HEK293T (cell line): ENCODE results near the gene CACNA1E.

ENCODE experiments used
- CTCF ChIA-PET: fragments of 350-600 bp; formaldehyde crosslinking; extraction: SDS; loops from one replicate; lab custom pipeline; 2021; ENCODE audit warnings: antibody characterized with exemption, inconsistent platforms; lab: Yijun Ruan, JAX
- POLR2A ChIA-PET: fragments of 350-600 bp; formaldehyde crosslinking; extraction: SDS; loops from one replicate; lab custom pipeline; 2020; ENCODE audit warnings: antibody characterized with exemption, inconsistent platforms; lab: Yijun Ruan, JAX
- DNase-seq: peaks from one replicate; pipeline ENCODE4 v3.0.0; 2012; ENCODE audit warnings: mixed read lengths; ENCODE audit errors: extremely low spot score
- ARNT ChIP-seq: fragments of 450-650 bp; IDR thresholded peaks from 2 replicates; pipeline ENCODE4 v1.6.1; 2017; ENCODE audit warnings: mild to moderate bottlenecking
- BHLHE40 ChIP-seq: fragments of 450-650 bp; IDR thresholded peaks from 2 replicates; pipeline ENCODE4 v1.6.1; 2016; ENCODE audit warnings: mild to moderate bottlenecking, moderate library complexity, borderline replicate concordance
- CTBP1 ChIP-seq: fragments of 450-650 bp; IDR thresholded peaks from 2 replicates; pipeline ENCODE4 v1.6.1; 2016; ENCODE audit warnings: borderline replicate concordance
- ELF4 ChIP-seq: fragments of 450-650 bp; IDR thresholded peaks from 2 replicates; pipeline ENCODE4 v1.6.1; 2017; ENCODE audit warnings: antibody characterized with exemption
- FOXA1 ChIP-seq: fragments of 450-650 bp; IDR thresholded peaks from 2 replicates; pipeline ENCODE4 v1.6.1; 2016; ENCODE audit warnings: mild to moderate bottlenecking
- FOXK2 ChIP-seq: fragments of 450-650 bp; IDR thresholded peaks from 2 replicates; pipeline ENCODE4 v1.6.1; 2016; ENCODE audit warnings: mild to moderate bottlenecking
- FOXM1 ChIP-seq: fragments of 450-650 bp; IDR thresholded peaks from 2 replicates; pipeline ENCODE4 v1.6.1; 2017; ENCODE audit warnings: mild to moderate bottlenecking, borderline replicate concordance
- HDGF ChIP-seq: fragments of 450-650 bp; IDR thresholded peaks from 2 replicates; pipeline ENCODE4 v1.6.1; 2017; ENCODE audit warnings: antibody characterized with exemption, borderline replicate concordance
- L3MBTL2 ChIP-seq: fragments of 450-650 bp; conservative IDR thresholded peaks from 2 replicates; pipeline ENCODE4 v1.6.1; 2016; ENCODE audit warnings: mild to moderate bottlenecking
- LEF1 ChIP-seq: fragments of 450-650 bp; IDR thresholded peaks from 2 replicates; pipeline ENCODE4 v1.6.1; 2017; ENCODE audit warnings: mild to moderate bottlenecking, borderline replicate concordance
- NFRKB ChIP-seq: fragments of 450-650 bp; IDR thresholded peaks from 2 replicates; pipeline ENCODE4 v1.6.1; 2016; ENCODE audit warnings: mild to moderate bottlenecking, moderate library complexity
- PKNOX1 ChIP-seq: fragments of 450-650 bp; IDR thresholded peaks from 2 replicates; pipeline ENCODE4 v1.6.1; 2016
- SP1 ChIP-seq: fragments of 450-650 bp; IDR thresholded peaks from 2 replicates; pipeline ENCODE4 v1.6.1; 2017
- SUZ12 ChIP-seq: fragments of 450-650 bp; IDR thresholded peaks from 2 replicates; pipeline ENCODE4 v1.6.1; 2016; ENCODE audit warnings: mild to moderate bottlenecking
- TARDBP ChIP-seq: fragments of 450-650 bp; IDR thresholded peaks from 2 replicates; pipeline ENCODE4 v1.6.1; 2016
- ZNF384 ChIP-seq: fragments of 450-650 bp; IDR thresholded peaks from 2 replicates; pipeline ENCODE4 v1.6.1; 2016

CACNA1E gene

GRCh38 chr1:181496759-181497158 lies 13.4 kb downstream of the CACNA1E start:
- TF ChIP-seq FOXA1 (no peak), L3MBTL2 (no peak), FOXM1 (no peak), LEF1 (no peak), SUZ12 (no peak), NFRKB (no peak), BHLHE40 (no peak), PKNOX1 (no peak), ELF4 (no peak), ARNT (no peak)
- DNase-seq = no peak
- CTCF ChIA-PET = interaction anchor here (1.2 kb wide), 1 partner anchor 18 kb away, joined by 3 read pairs; no protein-coding TSS in a partner anchor
- POLR2A ChIA-PET = no interaction called here

- POLR2A ChIA-PET = no interaction called here
- DNase-seq = no peak
- CTCF ChIA-PET = interaction anchor here (0.6 kb wide), 1 partner anchor 1746 kb away, joined by 3 read pairs; no protein-coding TSS in a partner anchor
- TF ChIP-seq CTBP1 (no peak), FOXM1 (no peak), NFRKB (no peak), SP1 (no peak), BHLHE40 (no peak), LEF1 (no peak), FOXK2 (no peak), HDGF (no peak), PKNOX1 (no peak), ARNT (no peak), L3MBTL2 (no peak)
Measured at GRCh38 chr1:181497870-181498269, 14.6 kb downstream of the CACNA1E start.

- ChIA-PET POLR2A (no interaction called here), CTCF (no interaction called here)
- TF ChIP-seq CTBP1 = no peak
- no peak for TF ChIP-seq SUZ12
- TF ChIP-seq FOXM1 = no peak
- TF ChIP-seq TARDBP = no peak
- TF ChIP-seq ELF4 = no peak
- TF ChIP-seq SP1 = no peak
- TF ChIP-seq L3MBTL2 = no peak
- TF ChIP-seq ZNF384 = no peak
- TF ChIP-seq PKNOX1 = no peak
- no peak for TF ChIP-seq HDGF
- no peak for TF ChIP-seq FOXK2
- no peak for TF ChIP-seq BHLHE40
- no peak for TF ChIP-seq ARNT
- no peak for TF ChIP-seq FOXA1
- no peak for TF ChIP-seq LEF1
- no peak for TF ChIP-seq NFRKB
- no peak for DNase-seq
Measured at GRCh38 chr1:181499825-181500224, 16.5 kb downstream of the CACNA1E start.

GRCh38 chr1:181500636-181501035 lies 17.3 kb downstream of the CACNA1E start:
- CTCF ChIA-PET = no interaction called here
- POLR2A ChIA-PET = no interaction called here
- TF ChIP-seq ELF4 (no peak), TARDBP (no peak), ZNF384 (no peak), FOXA1 (no peak), PKNOX1 (no peak), BHLHE40 (no peak), FOXK2 (no peak), NFRKB (no peak), SUZ12 (no peak), CTBP1 (no peak), FOXM1 (no peak), SP1 (no peak), L3MBTL2 (no peak), HDGF (no peak), LEF1 (no peak), ARNT (no peak)
- DNase-seq = no peak

GRCh38 chr1:181501612-181502011 lies 18.3 kb downstream of the CACNA1E start:
- ChIA-PET POLR2A (no interaction called here), CTCF (no interaction called here)
- TF ChIP-seq FOXM1 = no peak
- no peak for TF ChIP-seq SP1
- TF ChIP-seq FOXA1 = no peak
- no peak for DNase-seq

- DNase-seq = no peak
- ChIA-PET POLR2A (no interaction called here), CTCF (no interaction called here)
- TF ChIP-seq PKNOX1 (no peak), ZNF384 (no peak), NFRKB (no peak), HDGF (no peak), FOXK2 (no peak), FOXA1 (no peak), TARDBP (no peak), FOXM1 (no peak), ARNT (no peak), CTBP1 (no peak), BHLHE40 (no peak), SP1 (no peak), ELF4 (no peak), SUZ12 (no peak), LEF1 (no peak), L3MBTL2 (no peak)
Measured at GRCh38 chr1:181503171-181503810, 20.0 kb downstream of the CACNA1E start.
